CD4-positive, CD25-positive, alpha-beta regulatory T cell (primary cell): ENCODE data around the gene SNTG2. TPM values are rescaled to one million over a fixed set of nuclear protein-coding genes. Genes with fewer than 3 reads are reported as not detected.

Experiments used
- ATAC-seq, 2 donors: fragments of 150-1000 bp; cut with Tn5 transposase; one replicate each; pipeline ENCODE4 v1.10.0; 2021; ENCODE audit warnings: low read depth in 2 of 2, moderate number of reproducible peaks in 2 of 2, moderate library complexity in 1 of 2
- DNase-seq, 3 donors: peaks; one replicate each; pipeline versions ENCODE4 v3.0.0 to v3.0.0-alpha.2; 2012 to 2022; ENCODE audit warnings: mixed read lengths in 1 of 3
- H3K27ac ChIP-seq: one replicate; pipeline ENCODE4 v1.7.0; 2013; ENCODE audit warnings: mild to moderate bottlenecking, low read length; ENCODE audit not compliant: insufficient read depth, poor library complexity, severe bottlenecking
- H3K27me3 ChIP-seq: one replicate; pipeline ENCODE4 v1.7.0; 2013; ENCODE audit warnings: low read length; ENCODE audit not compliant: control insufficient read depth, insufficient read depth
- H3K36me3 ChIP-seq: one replicate; pipeline ENCODE4 v1.7.0; 2013; ENCODE audit warnings: mild to moderate bottlenecking, low read length, moderate library complexity; ENCODE audit not compliant: control insufficient read depth, insufficient read depth
- H3K4me1 ChIP-seq: 2 replicates; pipeline ENCODE4 v1.7.0; 2013; ENCODE audit warnings: mild to moderate bottlenecking, low read length; ENCODE audit not compliant: insufficient read depth, control insufficient read depth, poor library complexity, severe bottlenecking
- H3K4me3 ChIP-seq: one replicate; pipeline ENCODE4 v1.7.0; 2013; ENCODE audit warnings: low read depth, mild to moderate bottlenecking, low read length, moderate library complexity
- H3K9me3 ChIP-seq, 2 experiments: 1 replicate in 1 of 2; 2 replicates in 1 of 2; pipeline ENCODE4 v1.7.0; 2013; ENCODE audit warnings: low read length in 2 of 2, mild to moderate bottlenecking in 1 of 2, moderate library complexity in 1 of 2; ENCODE audit not compliant: control insufficient read depth in 2 of 2
- H3K27ac Mint-ChIP-seq, 3 donors: one replicate each; pipeline ENCODE4 v1.8.0; 2020 to 2022; ENCODE audit warnings: mild to moderate bottlenecking in 3 of 3, mixed read lengths in 3 of 3, moderate library complexity in 2 of 3
- H3K27me3 Mint-ChIP-seq: one replicate; pipeline ENCODE4 v1.8.0; 2022; ENCODE audit warnings: mild to moderate bottlenecking, mixed read lengths
- H3K36me3 Mint-ChIP-seq: one replicate; pipeline ENCODE4 v1.8.0; 2020; ENCODE audit warnings: mixed read lengths
- H3K4me1 Mint-ChIP-seq, 4 donors: one replicate each; pipeline ENCODE4 v1.8.0; 2020 to 2022; ENCODE audit warnings: mixed read lengths in 4 of 4, mild to moderate bottlenecking in 1 of 4
- H3K4me3 Mint-ChIP-seq, 4 donors: one replicate each; pipeline ENCODE4 v1.8.0; 2020 to 2022; ENCODE audit warnings: mild to moderate bottlenecking in 4 of 4, mixed read lengths in 4 of 4, moderate library complexity in 3 of 4
- H3K9me3 Mint-ChIP-seq, 7 donors: one replicate each; pipeline ENCODE4 v1.8.0; 2020 to 2022; ENCODE audit warnings: mixed read lengths in 7 of 7, mild to moderate bottlenecking in 3 of 7, moderate library complexity in 2 of 7
- polyA plus RNA-seq, 4 donors: library from polyadenylated mRNA; unstranded; fragments of 300-500 nt; fragmentation: Illumina TruSeq; gene quantifications; one replicate each; pipeline ENCODE4 v1.2.3, GENCODE V29; 2021
- total RNA-seq: library from RNA; stranded (reverse); gene quantifications from one replicate; pipeline ENCODE4 v1.2.3, GENCODE V29; 2022

The SNTG2 gene
- total and polyA plus RNA-seq, 5 donors from 2014 or later = 0.64 TPM; not detected in 4

- Mint-ChIP-seq H3K4me3 (no peak overlapping the region), H3K27me3 (peaks cover 5% of the 10 kb centered on the region), H3K4me1 (no peaks in the 10 kb centered on the region), H3K36me3 (no peaks in the 10 kb centered on the region), H3K27ac (no peak overlapping the region), H3K9me3 (no peaks in the 10 kb centered on the region)
- DNase-seq = no peak
- Histone ChIP-seq H3K9me3 (no peaks in the 10 kb centered on the region), H3K36me3 (no peaks in the 10 kb centered on the region), H3K27me3 (no peaks in the 10 kb centered on the region), H3K4me3 (no peak overlapping the region), H3K27ac (no peak overlapping the region), H3K4me1 (no peaks in the 10 kb centered on the region)
- no peak for ATAC-seq
These were observed 75.5 kb downstream of the SNTG2 start for GRCh38 chr2:1026141-1026540.

GRCh38 chr2:1028831-1029230 is 78.2 kb downstream of the SNTG2 start:
- H3K4me1 ChIP-seq = no peaks in the 10 kb centered on the region
- no peak overlapping the region for H3K4me3 ChIP-seq
- Mint-ChIP-seq H3K4me3 (no peak overlapping the region), H3K27ac (no peak overlapping the region), H3K9me3 (no peaks in the 10 kb centered on the region), H3K36me3 (no peaks in the 10 kb centered on the region), H3K27me3 (peaks cover 5% of the 10 kb centered on the region), H3K4me1 (no peaks in the 10 kb centered on the region)
- DNase-seq = no peak
- no peak overlapping the region for H3K27ac ChIP-seq
- no peak for ATAC-seq
- H3K27me3 ChIP-seq = no peaks in the 10 kb centered on the region
- H3K9me3 ChIP-seq = no peaks in the 10 kb centered on the region
- H3K36me3 ChIP-seq = no peaks in the 10 kb centered on the region

- Mint-ChIP-seq H3K4me3 (peak overlapping the region in 2 of 4 donors; percentile 52 to 68), H3K9me3 (peaks cover 0 to 6% (median 1%) of the 10 kb centered on the region in 7 donors), H3K27me3 (no peaks in the 10 kb centered on the region), H3K36me3 (no peaks in the 10 kb centered on the region), H3K27ac (no peak overlapping the region), H3K4me1 (no peaks in the 10 kb centered on the region)
- H3K4me1 ChIP-seq = no peaks in the 10 kb centered on the region
- H3K27ac ChIP-seq = no peak overlapping the region
- no peaks in the 10 kb centered on the region for H3K27me3 ChIP-seq
- no peaks in the 10 kb centered on the region for H3K36me3 ChIP-seq
- DNase-seq = no peak
- ATAC-seq = no peak
- no peaks in the 10 kb centered on the region for H3K9me3 ChIP-seq
- no peak overlapping the region for H3K4me3 ChIP-seq
These were observed 81.4 kb downstream of the SNTG2 start for GRCh38 chr2:1032030-1032429.

- Histone ChIP-seq H3K4me3 (no peak overlapping the region), H3K9me3 (no peaks in the 10 kb centered on the region), H3K36me3 (no peaks in the 10 kb centered on the region), H3K27me3 (no peaks in the 10 kb centered on the region), H3K27ac (no peak overlapping the region), H3K4me1 (no peaks in the 10 kb centered on the region)
- H3K36me3 Mint-ChIP-seq = no peaks in the 10 kb centered on the region
- H3K27ac Mint-ChIP-seq = no peak overlapping the region
- H3K27me3 Mint-ChIP-seq = no peaks in the 10 kb centered on the region
- DNase-seq (no peak), ATAC-seq (no peak)
- peaks cover 0 to 6% (median 1%) of the 10 kb centered on the region in 7 donors for H3K9me3 Mint-ChIP-seq
- no peak overlapping the region for H3K4me3 Mint-ChIP-seq
- H3K4me1 Mint-ChIP-seq = no peaks in the 10 kb centered on the region
These were observed 82.4 kb downstream of the SNTG2 start for GRCh38 chr2:1033069-1033468.

- H3K4me3 ChIP-seq = no peak overlapping the region
- ATAC-seq (no peak), DNase-seq (no peak)
- H3K27ac ChIP-seq = no peak overlapping the region
- no peaks in the 10 kb centered on the region for H3K36me3 ChIP-seq
- H3K9me3 Mint-ChIP-seq = peaks cover 0 to 6% (median 1%) of the 10 kb centered on the region in 7 donors
- no peaks in the 10 kb centered on the region for H3K4me1 Mint-ChIP-seq
- H3K9me3 ChIP-seq = no peaks in the 10 kb centered on the region
- H3K27me3 Mint-ChIP-seq = no peaks in the 10 kb centered on the region
- H3K36me3 Mint-ChIP-seq = no peaks in the 10 kb centered on the region
- no peaks in the 10 kb centered on the region for H3K27me3 ChIP-seq
- H3K4me3 Mint-ChIP-seq = no peak overlapping the region
- no peaks in the 10 kb centered on the region for H3K4me1 ChIP-seq
- H3K27ac Mint-ChIP-seq = no peak overlapping the region
These were observed 86.4 kb downstream of the SNTG2 start for GRCh38 chr2:1037066-1037465.

- Histone ChIP-seq H3K9me3 (no peaks in the 10 kb centered on the region), H3K27me3 (no peaks in the 10 kb centered on the region), H3K4me3 (no peak overlapping the region), H3K4me1 (no peaks in the 10 kb centered on the region), H3K27ac (no peak overlapping the region), H3K36me3 (no peaks in the 10 kb centered on the region)
- H3K4me1 Mint-ChIP-seq = no peaks in the 10 kb centered on the region
- no peak for DNase-seq
- H3K4me3 Mint-ChIP-seq = no peak overlapping the region
- no peaks in the 10 kb centered on the region for H3K36me3 Mint-ChIP-seq
- peaks cover 5% of the 10 kb centered on the region for H3K27me3 Mint-ChIP-seq
- ATAC-seq = no peak
- H3K9me3 Mint-ChIP-seq = peaks cover 0 to 10% (median 1%) of the 10 kb centered on the region in 7 donors
- no peak overlapping the region for H3K27ac Mint-ChIP-seq
These were observed 88.9 kb downstream of the SNTG2 start for GRCh38 chr2:1039549-1039948.

GRCh38 chr2:1041012-1041805 is 90.6 kb downstream of the SNTG2 start:
- H3K27me3 ChIP-seq = no peaks in the 10 kb centered on the region
- H3K36me3 ChIP-seq = no peaks in the 10 kb centered on the region
- H3K27ac ChIP-seq = no peak overlapping the region
- ATAC-seq (no peak), DNase-seq (no peak)
- Mint-ChIP-seq H3K27ac (no peak overlapping the region), H3K4me3 (no peak overlapping the region), H3K4me1 (peaks cover 0 to 5% (median 0%) of the 10 kb centered on the region in 4 donors), H3K9me3 (peaks cover 0 to 19% (median 4%) of the 10 kb centered on the region in 7 donors), H3K27me3 (peaks cover 5% of the 10 kb centered on the region), H3K36me3 (no peaks in the 10 kb centered on the region)
- H3K4me1 ChIP-seq = no peaks in the 10 kb centered on the region
- no peak overlapping the region for H3K4me3 ChIP-seq
- H3K9me3 ChIP-seq = no peaks in the 10 kb centered on the region

GRCh38 chr2:1045109-1045508 is 94.5 kb downstream of the SNTG2 start:
- peaks cover 0 to 20% (median 4%) of the 10 kb centered on the region in 7 donors for H3K9me3 Mint-ChIP-seq
- no peak overlapping the region for H3K27ac Mint-ChIP-seq
- H3K36me3 ChIP-seq = no peaks in the 10 kb centered on the region
- H3K4me1 ChIP-seq = no peaks in the 10 kb centered on the region
- DNase-seq (no peak), ATAC-seq (no peak)
- H3K4me1 Mint-ChIP-seq = peaks cover 0 to 5% (median 0%) of the 10 kb centered on the region in 4 donors
- no peaks in the 10 kb centered on the region for H3K36me3 Mint-ChIP-seq
- no peak overlapping the region for H3K4me3 ChIP-seq
- no peak overlapping the region for H3K27ac ChIP-seq
- peaks cover 5% of the 10 kb centered on the region for H3K27me3 Mint-ChIP-seq
- no peak overlapping the region for H3K4me3 Mint-ChIP-seq
- no peaks in the 10 kb centered on the region for H3K27me3 ChIP-seq
- no peaks in the 10 kb centered on the region for H3K9me3 ChIP-seq
